Stimulated activated CD4-positive, alpha-beta T cell treated with anti-CD3 and anti-CD28 coated beads, Interleukin-1b, Interleukin-23, amount 100 ng/mL, for 48 hours (primary cell): ENCODE measurements around the gene MSI2.

ENCODE experiments used
- DNase-seq: peaks from one replicate; pipeline ENCODE4 v3.0.0-alpha.2; 2020

The MSI2 gene

GRCh38 chr17:57324060-57324459 lies 67.7 kb downstream of the MSI2 start:
- DNase-seq: no peak

- no peak for DNase-seq
Observed at GRCh38 chr17:57324631-57325030, 68.3 kb downstream of the MSI2 start.

GRCh38 chr17:57326336-57326735 lies 70.0 kb downstream of the MSI2 start:
- DNase-seq: no peak

- DNase-seq: no peak
Observed at GRCh38 chr17:57326764-57327163, 70.4 kb downstream of the MSI2 start.

GRCh38 chr17:57327176-57327970 lies 71.0 kb downstream of the MSI2 start:
- peak; percentile 12 for DNase-seq

- no peak for DNase-seq
Observed at GRCh38 chr17:57328109-57328882, 72.0 kb downstream of the MSI2 start.

- no peak for DNase-seq
Observed at GRCh38 chr17:57329380-57330214, 73.3 kb downstream of the MSI2 start.

GRCh38 chr17:57330587-57330986 lies 74.3 kb downstream of the MSI2 start:
- no peak for DNase-seq

- no peak for DNase-seq
Observed at GRCh38 chr17:57331423-57331822, 75.1 kb downstream of the MSI2 start.

GRCh38 chr17:57332501-57332900 lies 76.2 kb downstream of the MSI2 start:
- no peak for DNase-seq

GRCh38 chr17:57335195-57335792 lies 79.0 kb downstream of the MSI2 start:
- no peak for DNase-seq

- DNase-seq: no peak
Observed at GRCh38 chr17:57337390-57337789, 81.1 kb downstream of the MSI2 start.

GRCh38 chr17:57338257-57338914 lies 82.1 kb downstream of the MSI2 start:
- DNase-seq: no peak

GRCh38 chr17:57340160-57340981 lies 84.0 kb downstream of the MSI2 start:
- no peak for DNase-seq

- no peak for DNase-seq
Observed at GRCh38 chr17:57341611-57342540, 85.6 kb downstream of the MSI2 start.

GRCh38 chr17:57342963-57343589 lies 86.8 kb downstream of the MSI2 start:
- DNase-seq: no peak

- no peak for DNase-seq
Observed at GRCh38 chr17:57343717-57344116, 87.4 kb downstream of the MSI2 start.

- no peak for DNase-seq
Observed at GRCh38 chr17:57344261-57344660, 87.9 kb downstream of the MSI2 start.

- no peak for DNase-seq
Observed at GRCh38 chr17:57349541-57350247, 93.4 kb downstream of the MSI2 start.
